ENCODE data around the gene MYOM1. TPM values are rescaled to one million over a fixed set of nuclear protein-coding genes. Genes with fewer than 3 reads are reported as not detected.

MYOM1 gene
- total RNA-seq, 1 experiment from 2014 or later = 0.92 TPM

DNA sequence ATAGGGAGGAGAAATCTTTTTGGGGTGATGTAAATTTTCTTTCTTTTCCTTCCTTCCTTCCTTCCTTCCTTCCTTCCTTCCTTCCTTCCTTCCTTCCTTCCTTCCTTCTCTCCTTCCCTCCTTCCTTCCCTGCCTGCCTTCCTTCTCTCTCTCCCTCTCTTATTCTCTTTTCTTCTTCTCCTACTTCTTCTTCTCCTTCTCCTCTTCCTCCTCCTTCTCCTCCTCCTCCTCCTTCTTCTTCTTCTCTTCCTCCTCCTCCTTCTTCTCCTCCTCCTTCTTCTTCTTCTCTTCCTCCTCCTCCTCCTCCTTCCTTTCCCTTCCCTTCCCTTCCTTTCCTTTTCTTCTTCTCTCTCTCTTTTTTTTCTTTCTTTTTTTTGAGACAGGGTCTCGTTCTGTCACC, 59.9 kb downstream of the MYOM1 start:
- CTCF ChIA-PET = no interaction called here
- no peaks in the 10 kb centered on the region for H3K9me3 ChIP-seq (ENCODE audit: control insufficient read depth, insufficient read depth, low read depth, low read length)
- no peak for TF ChIP-seq CTCF (IDR thresholded peaks at IDR 0.05)
- no peak for TF ChIP-seq SIN3A (IDR thresholded peaks at IDR 0.05; ENCODE audit: borderline replicate concordance, insufficient read depth, low read depth, low read length)
- H3K27ac ChIP-seq (ENCODE audit: low read length) = no peak overlapping the region
- ATAC-seq (no peak), DNase-seq (ENCODE audit: low read depth, low spot score) (no peak)
- POLR2A ChIA-PET = no interaction called here
- intact Hi-C loops (cut with micrococcal nuclease; ENCODE audit: unreplicated experiment) (no loop called here), in situ Hi-C loops (cut with HindIII; ENCODE audit: low pct_unique_long_range_greater_than_20kb, low sequenced_read_pairs) (no loop called here)
- H3K4me1 ChIP-seq (ENCODE audit: control insufficient read depth, insufficient read depth, low read length) = no peaks in the 10 kb centered on the region
- H3K36me3 ChIP-seq (ENCODE audit: control insufficient read depth, insufficient read depth, low read length) = no peaks in the 10 kb centered on the region
- H3K27me3 ChIP-seq (ENCODE audit: control insufficient read depth, insufficient read depth, low read length) = no peaks in the 10 kb centered on the region
- BruUV-seq (replicated peaks) = no TSS peak
- no peak overlapping the region for H3K4me3 ChIP-seq (ENCODE audit: low read depth in 2 of 2, low read length in 2 of 2)

GRCh38 chr18:3157606-3158005, 62.2 kb downstream of the MYOM1 start:
- intact Hi-C loops (cut with micrococcal nuclease; ENCODE audit: unreplicated experiment) = no loop called here
- no peak for ATAC-seq

More at GRCh38 chr18:3157606-3158005, 62.2 kb downstream of the MYOM1 start:
- Histone ChIP-seq H3K4me3 (ENCODE audit: low read depth in 2 of 2, low read length in 2 of 2) (no peak overlapping the region), H3K27ac (ENCODE audit: low read length) (no peak overlapping the region), H3K9me3 (ENCODE audit: control insufficient read depth, insufficient read depth, low read depth, low read length) (no peaks in the 10 kb centered on the region), H3K27me3 (ENCODE audit: control insufficient read depth, insufficient read depth, low read length) (no peaks in the 10 kb centered on the region), H3K4me1 (ENCODE audit: control insufficient read depth, insufficient read depth, low read length) (no peaks in the 10 kb centered on the region), H3K36me3 (ENCODE audit: control insufficient read depth, insufficient read depth, low read length) (no peaks in the 10 kb centered on the region)
- TF ChIP-seq POLR2AphosphoS5 (IDR thresholded peaks at IDR 0.05; ENCODE audit: low read depth, low read length) = no peak
- TF ChIP-seq SIN3A (IDR thresholded peaks at IDR 0.05; ENCODE audit: borderline replicate concordance, insufficient read depth, low read depth, low read length) = no peak
- TF ChIP-seq CTCF (IDR thresholded peaks at IDR 0.05) = no peak
- TF ChIP-seq TCF7L2 (IDR thresholded peaks at IDR 0.05; ENCODE audit: low read depth, low read length) = no peak
- TF ChIP-seq, protein P1, sequence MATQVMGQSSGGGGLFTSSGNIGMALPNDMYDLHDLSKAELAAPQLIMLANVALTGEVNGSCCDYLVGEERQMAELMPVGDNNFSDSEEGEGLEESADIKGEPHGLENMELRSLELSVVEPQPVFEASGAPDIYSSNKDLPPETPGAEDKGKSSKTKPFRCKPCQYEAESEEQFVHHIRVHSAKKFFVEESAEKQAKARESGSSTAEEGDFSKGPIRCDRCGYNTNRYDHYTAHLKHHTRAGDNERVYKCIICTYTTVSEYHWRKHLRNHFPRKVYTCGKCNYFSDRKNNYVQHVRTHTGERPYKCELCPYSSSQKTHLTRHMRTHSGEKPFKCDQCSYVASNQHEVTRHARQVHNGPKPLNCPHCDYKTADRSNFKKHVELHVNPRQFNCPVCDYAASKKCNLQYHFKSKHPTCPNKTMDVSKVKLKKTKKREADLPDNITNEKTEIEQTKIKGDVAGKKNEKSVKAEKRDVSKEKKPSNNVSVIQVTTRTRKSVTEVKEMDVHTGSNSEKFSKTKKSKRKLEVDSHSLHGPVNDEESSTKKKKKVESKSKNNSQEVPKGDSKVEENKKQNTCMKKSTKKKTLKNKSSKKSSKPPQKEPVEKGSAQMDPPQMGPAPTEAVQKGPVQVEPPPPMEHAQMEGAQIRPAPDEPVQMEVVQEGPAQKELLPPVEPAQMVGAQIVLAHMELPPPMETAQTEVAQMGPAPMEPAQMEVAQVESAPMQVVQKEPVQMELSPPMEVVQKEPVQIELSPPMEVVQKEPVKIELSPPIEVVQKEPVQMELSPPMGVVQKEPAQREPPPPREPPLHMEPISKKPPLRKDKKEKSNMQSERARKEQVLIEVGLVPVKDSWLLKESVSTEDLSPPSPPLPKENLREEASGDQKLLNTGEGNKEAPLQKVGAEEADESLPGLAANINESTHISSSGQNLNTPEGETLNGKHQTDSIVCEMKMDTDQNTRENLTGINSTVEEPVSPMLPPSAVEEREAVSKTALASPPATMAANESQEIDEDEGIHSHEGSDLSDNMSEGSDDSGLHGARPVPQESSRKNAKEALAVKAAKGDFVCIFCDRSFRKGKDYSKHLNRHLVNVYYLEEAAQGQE (IDR thresholded peaks at IDR 0.05; ENCODE audit: insufficient read depth in 1 of 2, low read depth in 2 of 2, low read length in 1 of 2) = no peak
- ChIA-PET POLR2A (no interaction called here), CTCF (no interaction called here)
- in situ Hi-C loops (cut with HindIII; ENCODE audit: low pct_unique_long_range_greater_than_20kb, low sequenced_read_pairs) = no loop called here
- BruUV-seq (replicated peaks) = no TSS peak
- DNase-seq (ENCODE audit: low read depth, low spot score) = no peak
